ENCODE data around the gene KIAA1217.

- TF ChIP-seq POLR2A (IDR thresholded peaks at IDR 0.05; ENCODE audit: low read length), result no peak
- TF ChIP-seq GATA1 (IDR thresholded peaks at IDR 0.05; ENCODE audit: low read depth, low read length), result no peak
Observed at GRCh38 chr10:24344695-24345463, 135.9 kb downstream of the KIAA1217 start.
